GM18499 (cell line): ENCODE results near the gene LRRC59.
"Not testable (repeated sequence)": the region's sequence is repeated elsewhere in the genome, so short reads cannot be mapped to it uniquely, and the experiment has no call there.

ENCODE experiments used
- ATAC-seq: cut with Tn5 transposase; IDR thresholded peaks from one replicate; pipeline ENCODE4 v1.9.1; 2021; ENCODE audit warnings: moderate number of reproducible peaks; ENCODE audit not compliant: insufficient read depth, unreplicated experiment

LRRC59 gene

DNA sequence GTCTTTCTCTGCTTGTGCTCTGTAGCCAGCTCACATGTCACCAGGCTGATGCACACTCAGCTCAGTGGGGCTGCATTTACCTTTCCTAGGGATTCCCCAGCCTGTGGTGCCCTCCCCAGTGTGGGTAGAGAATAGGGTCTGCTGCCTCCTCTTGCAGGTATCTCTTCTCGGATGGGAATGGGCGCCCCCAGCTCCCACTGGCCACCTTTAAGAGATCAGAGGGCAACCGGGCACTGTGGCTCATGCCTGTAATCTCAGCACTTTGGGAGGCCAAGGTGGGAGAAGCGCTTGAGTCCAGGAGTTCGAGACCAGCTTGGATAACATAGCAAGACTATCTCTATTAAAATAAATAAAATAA, 48.1 kb downstream of the LRRC59 start:
- ATAC-seq, result no peak

DNA sequence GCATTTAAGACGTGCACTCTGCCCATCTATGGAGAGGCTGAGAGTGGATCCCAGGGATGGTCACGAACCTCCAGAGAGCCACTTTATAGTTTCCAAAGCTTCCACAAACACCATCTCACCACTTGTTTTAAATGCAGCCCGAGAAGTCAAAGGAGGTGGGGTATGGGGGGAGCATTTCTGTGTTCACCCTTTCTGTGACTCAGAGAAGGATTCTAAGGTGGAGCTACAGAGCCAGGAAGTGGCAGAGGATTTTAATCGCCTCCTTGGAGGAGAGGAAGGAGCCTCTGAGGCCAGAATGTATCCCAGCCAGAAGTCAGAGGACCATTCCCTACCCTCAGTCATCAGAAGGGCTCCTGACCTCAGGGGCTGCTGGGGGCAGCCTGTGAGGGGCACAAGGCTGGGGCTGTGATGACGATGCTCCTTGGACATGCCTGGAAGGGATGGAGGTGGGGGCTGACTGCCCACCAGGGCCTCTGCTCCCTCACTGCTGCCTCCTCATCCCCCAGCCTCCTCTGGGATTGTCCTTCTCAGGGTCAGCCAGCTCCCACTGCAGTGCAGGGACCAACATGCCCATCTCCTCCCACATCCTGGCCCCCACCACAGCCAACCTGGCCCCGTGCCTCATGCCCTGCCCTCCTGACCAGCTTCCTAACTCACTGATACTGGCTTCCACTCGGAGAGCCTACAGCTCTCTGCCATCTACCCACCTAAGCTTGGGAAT, 48.6 kb downstream of the LRRC59 start:
- ATAC-seq, result no peak

DNA sequence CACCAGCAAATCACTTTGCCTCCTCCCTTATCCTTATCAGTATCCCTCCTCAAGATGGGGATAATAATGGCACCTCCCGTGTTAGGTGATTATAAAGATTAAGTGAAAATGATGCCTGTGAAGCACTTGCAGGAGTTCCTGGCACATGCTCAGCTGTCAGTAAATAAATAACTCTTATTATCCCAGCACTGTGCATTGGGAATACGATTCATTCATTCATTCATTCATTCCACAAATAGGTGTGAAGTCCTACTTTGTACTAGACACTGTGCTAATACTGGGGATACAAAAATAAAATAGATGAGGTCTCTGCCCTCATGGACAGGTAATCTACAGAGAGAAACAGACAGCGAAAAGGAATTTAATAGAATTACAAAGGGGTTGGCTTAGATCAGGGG, 49.4 kb downstream of the LRRC59 start:
- ATAC-seq, result no peak

DNA sequence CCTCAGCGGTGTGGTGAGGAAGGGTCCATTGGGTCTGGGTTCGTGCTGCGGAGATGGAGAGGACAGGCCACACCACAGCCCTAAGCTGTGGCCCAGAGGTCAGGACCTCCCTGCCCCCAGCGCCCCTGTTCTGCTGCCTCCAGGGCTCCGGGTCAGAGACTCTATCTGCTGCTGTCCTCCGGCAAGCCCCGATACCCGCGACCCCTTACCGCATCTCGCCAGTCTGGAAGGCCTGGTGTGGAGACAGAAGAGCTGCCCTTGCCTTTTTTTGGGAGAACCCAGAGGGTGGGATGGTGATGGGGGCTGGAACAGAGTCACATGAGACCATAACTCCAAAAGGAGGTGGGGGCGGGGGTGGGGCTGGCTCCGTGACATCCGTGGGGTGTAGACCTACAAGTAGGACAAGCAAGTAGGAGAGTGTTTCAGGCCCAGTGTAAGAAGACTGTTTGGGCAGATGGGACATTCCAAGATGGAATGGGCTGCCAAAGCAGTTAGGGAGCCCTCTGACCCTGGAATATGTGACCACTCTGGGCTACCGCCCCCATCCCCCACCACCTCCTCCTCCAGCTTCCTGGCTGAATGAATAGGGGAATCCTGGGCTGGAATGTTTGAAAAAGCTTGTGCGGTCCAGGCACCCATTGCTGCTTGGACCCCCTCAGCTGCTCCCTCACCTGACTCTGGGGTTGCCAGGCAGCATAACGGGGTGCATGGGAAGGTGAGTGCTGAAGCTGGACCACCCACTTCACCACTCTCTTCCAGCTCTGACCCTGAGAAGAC, 50.0 kb downstream of the LRRC59 start:
- ATAC-seq, result no peak

DNA sequence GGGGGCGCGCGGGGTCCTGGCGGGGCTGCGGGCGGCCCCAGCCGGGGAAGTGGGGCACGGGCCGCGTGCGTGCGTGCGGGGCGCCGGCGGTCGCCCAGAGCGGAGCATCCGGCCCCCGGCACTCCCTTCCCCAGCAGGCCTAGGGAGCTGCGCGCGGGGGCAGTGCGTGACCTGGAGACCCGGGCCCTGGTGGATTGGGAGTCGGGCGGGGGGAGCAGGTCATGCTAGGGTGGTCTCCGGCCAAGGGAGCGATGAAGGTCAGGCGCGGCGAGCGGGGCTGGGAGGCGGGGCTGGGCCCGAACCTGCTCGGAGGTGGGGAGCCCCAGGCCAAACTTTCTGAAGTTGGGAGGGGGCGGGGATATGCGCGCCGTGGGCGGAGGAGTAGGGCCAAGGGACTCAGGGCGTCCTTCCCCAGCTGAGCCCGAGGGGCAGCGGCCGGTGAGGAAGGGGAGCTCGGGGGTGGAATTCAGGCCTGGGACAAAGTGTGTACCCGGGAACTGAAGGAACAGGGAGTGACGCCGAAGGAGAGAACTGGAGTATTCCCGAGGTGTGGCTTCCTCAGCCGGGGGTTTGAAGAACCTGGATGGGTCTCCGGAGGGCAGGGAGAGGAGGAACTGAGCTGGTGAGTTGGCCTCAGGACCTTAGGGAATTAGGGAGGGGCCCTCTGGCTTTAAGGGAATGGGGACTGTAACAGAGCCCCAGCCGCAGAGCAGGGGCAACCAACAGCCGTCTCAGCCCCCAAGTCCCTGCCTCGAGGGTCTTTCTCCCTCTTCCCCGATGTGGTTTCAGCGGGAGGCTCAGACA, 50.8 kb downstream of the LRRC59 start:
- ATAC-seq, result no peak

DNA sequence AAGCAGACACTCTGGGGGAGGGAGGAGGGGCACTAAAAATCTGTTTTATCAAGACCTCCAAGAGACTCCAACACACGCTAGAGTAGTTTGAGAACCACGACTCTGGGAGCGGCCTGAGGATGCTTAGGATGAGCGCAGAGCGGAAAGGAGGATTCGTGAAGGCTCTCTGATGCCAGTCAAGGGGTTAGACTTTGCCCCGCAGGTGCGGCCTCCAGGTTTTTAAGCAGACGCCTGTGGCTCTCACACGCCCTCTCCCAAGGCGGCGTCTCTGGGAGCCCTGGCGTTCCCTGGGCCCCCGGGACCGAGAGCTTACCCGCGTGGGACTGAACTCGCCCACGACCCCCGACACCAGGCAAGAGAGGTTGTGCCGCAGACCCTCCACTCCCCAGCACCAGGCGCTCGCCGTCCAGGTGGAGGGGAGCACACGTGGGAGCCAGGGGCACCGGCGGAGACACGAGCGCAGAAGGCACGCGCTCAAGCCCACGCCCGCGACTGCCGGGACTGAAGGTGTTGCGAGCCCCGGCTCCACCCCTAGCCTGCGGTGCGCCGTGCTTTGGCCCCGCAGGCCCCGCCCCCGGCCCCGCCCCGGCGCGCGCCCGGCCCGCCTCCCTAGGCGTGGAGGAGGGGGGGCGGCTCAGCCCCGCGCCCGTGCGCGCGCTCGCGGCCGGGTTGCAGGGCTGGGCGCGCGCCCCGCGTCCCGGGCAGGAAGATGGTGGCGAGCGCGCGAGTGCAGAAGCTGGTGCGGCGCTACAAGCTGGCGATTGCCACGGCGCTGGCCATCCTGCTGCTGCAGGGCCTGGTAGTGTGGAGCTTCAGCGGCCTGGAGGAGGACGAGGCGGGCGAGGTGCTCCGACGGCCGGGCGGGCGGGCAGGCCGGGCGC, 51.7 kb downstream of the LRRC59 start, which contains the start of gene XYLT2:
TSS of gene XYLT2 (plus strand) at position 695 of the 881 bp plus-strand sequence. CDS start at position 710, 15 bp downstream.
- ATAC-seq, result no peak

DNA sequence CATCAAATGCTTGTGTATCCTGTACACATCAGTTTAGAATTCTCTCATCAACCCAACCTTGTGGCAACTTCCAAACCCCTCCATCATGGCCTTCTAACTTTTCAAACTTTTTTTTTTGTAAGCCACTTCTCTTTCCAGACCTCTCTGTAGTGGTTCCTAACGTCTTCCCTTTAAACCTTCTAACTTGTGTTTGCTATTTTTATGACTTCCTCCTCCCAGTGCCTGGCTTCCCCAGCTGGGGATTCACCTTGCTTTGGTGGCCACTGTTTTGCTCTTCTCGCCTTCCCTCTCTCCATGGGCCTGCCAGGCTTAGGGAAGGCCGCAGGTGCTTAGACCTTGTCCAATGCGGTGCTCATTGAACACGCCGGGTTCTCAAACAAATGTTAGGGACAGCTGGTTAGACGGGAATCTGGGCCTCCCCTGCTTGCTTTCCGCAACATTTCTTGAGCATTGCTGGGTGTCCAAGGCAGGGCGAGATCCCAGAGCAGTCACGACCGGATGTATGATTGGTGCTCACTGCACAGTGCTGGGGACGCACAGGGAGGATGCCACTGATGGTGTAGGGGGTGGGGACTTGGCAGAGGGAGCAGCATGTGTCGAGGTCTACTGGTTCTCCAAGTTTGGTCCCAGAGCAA, 52.5 kb downstream of the LRRC59 start:
- no peak for ATAC-seq

DNA sequence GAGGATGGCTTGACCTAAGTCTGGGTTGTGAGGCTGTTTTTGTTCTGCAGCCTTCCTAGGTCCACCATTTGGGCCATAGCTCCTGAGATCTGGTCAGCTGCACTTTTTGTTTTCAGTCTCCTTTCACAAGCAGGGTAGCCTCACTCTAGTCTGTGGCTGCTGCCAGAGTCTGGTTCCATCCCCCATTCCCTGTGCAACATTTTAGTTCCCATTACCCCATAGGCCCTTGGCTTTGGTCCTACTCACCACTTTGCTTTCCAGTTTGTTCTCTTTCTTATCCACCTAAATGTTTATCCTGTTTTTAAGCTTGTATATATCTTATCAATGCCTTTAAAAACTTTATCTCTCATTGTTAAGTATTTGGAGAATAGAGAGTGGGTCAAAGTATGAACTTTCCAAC, 57.9 kb downstream of the LRRC59 start:
- no peak for ATAC-seq

DNA sequence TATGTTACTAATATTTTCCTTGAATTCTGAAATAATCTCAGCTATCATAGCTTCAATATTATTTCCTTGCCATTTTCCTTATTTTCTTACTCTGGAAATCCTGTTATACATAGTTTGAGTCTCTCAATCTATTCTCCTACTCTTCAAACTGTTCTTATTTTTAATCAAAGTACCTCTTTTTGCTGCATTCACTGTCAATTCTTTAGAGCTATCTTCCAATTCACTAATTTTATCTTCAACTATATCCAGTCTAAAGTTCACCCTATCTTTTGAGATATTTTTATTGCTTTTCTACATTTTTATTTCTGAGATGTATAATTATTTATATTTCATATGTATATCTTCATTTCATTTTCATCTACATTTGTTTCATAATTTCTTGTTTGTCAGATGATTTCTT, 58.7 kb downstream of the LRRC59 start:
- no peak for ATAC-seq

DNA sequence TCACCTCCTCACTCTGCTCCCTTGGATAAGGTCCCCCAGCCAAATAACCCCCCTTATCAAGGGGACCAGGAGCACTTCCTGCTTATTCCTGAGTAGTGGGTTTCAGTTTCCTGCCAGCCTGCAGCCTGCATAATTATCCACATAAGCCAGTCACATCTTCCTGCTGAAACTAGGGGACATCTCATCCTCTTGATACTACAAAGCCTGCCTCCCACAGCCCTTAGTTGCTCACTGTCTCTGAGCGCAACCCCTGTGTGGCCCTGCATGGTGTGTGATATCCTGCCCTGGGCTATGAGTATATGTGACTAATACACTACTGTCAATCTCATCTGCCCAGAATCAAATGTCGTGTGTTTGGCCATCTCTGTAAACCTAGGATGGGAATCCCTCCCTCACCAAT, 59.4 kb downstream of the LRRC59 start:
- no peak for ATAC-seq

DNA sequence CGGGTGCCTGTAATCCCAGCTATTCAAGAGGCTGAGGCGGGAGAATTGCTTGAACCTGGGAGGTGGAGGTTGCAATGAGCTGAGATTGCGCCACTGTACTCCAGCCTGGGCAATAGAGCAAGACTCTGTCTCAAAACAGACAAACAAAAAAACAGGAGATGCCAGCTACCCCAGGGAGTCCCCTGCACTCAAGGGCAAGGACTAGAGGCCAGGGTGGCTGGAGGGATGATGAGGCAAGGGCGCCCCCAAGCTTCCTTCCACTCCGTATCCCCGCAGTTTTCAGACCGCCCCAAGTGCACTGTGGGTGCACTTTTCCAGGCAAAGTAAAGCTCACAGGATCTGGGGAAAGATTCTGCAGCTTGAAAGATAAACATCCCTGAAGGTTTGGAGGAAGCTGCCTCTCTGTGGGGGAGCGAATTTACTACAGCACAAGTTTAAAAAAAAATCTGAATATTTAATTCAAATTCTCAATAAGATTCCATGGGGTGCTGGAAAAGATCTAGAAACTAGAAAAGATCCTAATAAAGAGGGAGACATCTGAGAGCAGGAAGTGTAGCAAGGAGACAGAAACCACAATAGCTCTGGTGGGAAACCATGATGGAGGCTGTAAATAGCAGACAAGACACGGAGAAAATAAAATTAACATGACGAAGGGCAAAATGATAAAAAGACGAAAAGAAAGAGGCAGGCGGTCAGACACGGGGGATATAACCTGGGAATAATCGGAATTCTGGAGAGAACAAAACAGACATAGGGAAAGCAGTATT, 63.8 kb downstream of the LRRC59 start:
- ATAC-seq, result not testable (repeated sequence)

DNA sequence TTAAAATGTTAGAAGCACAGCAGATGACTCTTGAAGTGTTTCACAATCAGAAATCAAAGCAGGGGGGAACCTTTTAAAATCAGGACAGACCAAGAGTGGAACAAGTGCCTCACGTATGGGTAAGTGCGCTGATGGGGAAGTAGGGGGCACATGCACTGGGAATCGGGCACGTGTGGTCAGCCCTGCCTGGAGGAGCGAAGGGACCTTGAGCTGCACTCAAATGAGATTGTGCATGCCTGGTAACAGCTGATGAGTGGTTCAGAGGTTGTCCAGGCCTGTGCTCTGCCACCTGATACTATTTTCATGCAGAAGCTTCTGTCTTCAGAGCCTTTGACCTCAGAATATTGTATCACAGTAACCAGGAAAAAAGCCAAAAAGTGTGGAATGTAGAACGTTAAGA, 65.1 kb downstream of the LRRC59 start:
- ATAC-seq, result no peak
